Tibial nerve (tissue), 4 donors: ENCODE data around the gene SPG11.

Experiments used
- EP300 ChIP-seq, 2 donors: sonication (generic); formaldehyde crosslinking; IDR thresholded peaks; one replicate each; pipeline ENCODE4 v1.6.1; 2017; ENCODE audit warnings: antibody characterized with exemption in 2 of 2, mild to moderate bottlenecking in 1 of 2
- TF ChIP-seq, protein P1 (sequence below), 5 experiments: fragments of 200-600 bp in 3 of 5; fragments of 450-650 bp in 2 of 5; sonication (generic) in 3 of 5; IDR thresholded peaks; one replicate each; pipeline ENCODE4 v1.5.1; 2016 to 2019; ENCODE audit warnings: antibody characterized with exemption in 5 of 5, mild to moderate bottlenecking in 3 of 5, moderate library complexity in 2 of 5

DNA sequence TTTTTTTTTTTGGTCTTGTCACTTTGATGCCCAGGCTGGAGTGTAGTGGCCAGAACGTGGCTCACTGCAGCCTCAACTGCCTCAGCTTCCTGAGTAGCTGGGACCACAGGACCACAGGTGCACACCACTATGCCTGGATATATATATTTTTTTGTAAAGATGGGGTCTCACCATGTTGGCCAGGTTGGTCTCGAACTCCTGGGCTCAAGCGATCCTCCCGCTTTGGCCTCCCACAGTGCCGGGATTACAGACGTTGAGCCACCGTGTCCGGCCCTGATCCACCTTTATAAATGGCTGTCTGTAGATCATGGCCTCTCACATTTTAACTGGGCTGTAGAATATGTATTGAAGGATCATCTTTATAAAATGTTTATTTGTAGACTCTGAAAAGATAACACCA, 128.4 kb downstream of the SPG11 start:
- TF ChIP-seq EP300 (IDR thresholded peaks at IDR 0.05): no peak
- TF ChIP-seq, protein P1, sequence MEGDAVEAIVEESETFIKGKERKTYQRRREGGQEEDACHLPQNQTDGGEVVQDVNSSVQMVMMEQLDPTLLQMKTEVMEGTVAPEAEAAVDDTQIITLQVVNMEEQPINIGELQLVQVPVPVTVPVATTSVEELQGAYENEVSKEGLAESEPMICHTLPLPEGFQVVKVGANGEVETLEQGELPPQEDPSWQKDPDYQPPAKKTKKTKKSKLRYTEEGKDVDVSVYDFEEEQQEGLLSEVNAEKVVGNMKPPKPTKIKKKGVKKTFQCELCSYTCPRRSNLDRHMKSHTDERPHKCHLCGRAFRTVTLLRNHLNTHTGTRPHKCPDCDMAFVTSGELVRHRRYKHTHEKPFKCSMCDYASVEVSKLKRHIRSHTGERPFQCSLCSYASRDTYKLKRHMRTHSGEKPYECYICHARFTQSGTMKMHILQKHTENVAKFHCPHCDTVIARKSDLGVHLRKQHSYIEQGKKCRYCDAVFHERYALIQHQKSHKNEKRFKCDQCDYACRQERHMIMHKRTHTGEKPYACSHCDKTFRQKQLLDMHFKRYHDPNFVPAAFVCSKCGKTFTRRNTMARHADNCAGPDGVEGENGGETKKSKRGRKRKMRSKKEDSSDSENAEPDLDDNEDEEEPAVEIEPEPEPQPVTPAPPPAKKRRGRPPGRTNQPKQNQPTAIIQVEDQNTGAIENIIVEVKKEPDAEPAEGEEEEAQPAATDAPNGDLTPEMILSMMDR (IDR thresholded peaks at IDR 0.05): no peak
